ENCODE measurements around the gene C1orf116. TPM values are rescaled to one million over a fixed set of nuclear protein-coding genes. Genes with fewer than 3 reads are reported as not detected.

The C1orf116 gene
- total RNA-seq, 4 donors from 2014 or later: 40.6 to 95.8 (median 77.6) TPM

GRCh38 chr1:207000651-207001291 lies 31.8 kb downstream of the C1orf116 start:
- no peak for DNase-seq (ENCODE audit: low spot score in 2 of 2)
- H3K27ac ChIP-seq: no peak overlapping the region
- 69% methylated on average over 5 of the region's 5 CpGs for WGBS
- no peak for TF ChIP-seq POLR2A (IDR thresholded peaks at IDR 0.05)
- no peak for TF ChIP-seq POLR2AphosphoS5 (IDR thresholded peaks at IDR 0.05)
- TF ChIP-seq CTCF (IDR thresholded peaks at IDR 0.05): no peak
- TF ChIP-seq EP300 (IDR thresholded peaks at IDR 0.05): no peak
- no peaks in the 10 kb centered on the region for H3K27me3 ChIP-seq
- H3K4me1 ChIP-seq: peaks cover 12% of the 10 kb centered on the region
- H3K36me3 ChIP-seq: no peaks in the 10 kb centered on the region
- no peak overlapping the region for H3K4me3 ChIP-seq
- H3K9me3 ChIP-seq: no peaks in the 10 kb centered on the region

- WGBS: 87% methylated on average over 2 of the region's 2 CpGs
- TF ChIP-seq EP300 (IDR thresholded peaks at IDR 0.05) (no peak), POLR2AphosphoS5 (IDR thresholded peaks at IDR 0.05) (no peak), CTCF (IDR thresholded peaks at IDR 0.05) (no peak), POLR2A (IDR thresholded peaks at IDR 0.05) (no peak)
- no peaks in the 10 kb centered on the region for H3K9me3 ChIP-seq
- DNase-seq (ENCODE audit: low spot score in 2 of 2): no peak
- H3K27ac ChIP-seq: no peak overlapping the region
- no peaks in the 10 kb centered on the region for H3K27me3 ChIP-seq
- H3K4me3 ChIP-seq: no peak overlapping the region
- peaks cover 7% of the 10 kb centered on the region for H3K4me1 ChIP-seq
- H3K36me3 ChIP-seq: no peaks in the 10 kb centered on the region
These were observed 33.7 kb downstream of the C1orf116 start for GRCh38 chr1:206998816-206999215.

- TF ChIP-seq CTCF (IDR thresholded peaks at IDR 0.05) (no peak), POLR2A (IDR thresholded peaks at IDR 0.05) (no peak), POLR2AphosphoS5 (IDR thresholded peaks at IDR 0.05) (no peak), EP300 (IDR thresholded peaks at IDR 0.05) (no peak)
- Histone ChIP-seq H3K36me3 (no peaks in the 10 kb centered on the region), H3K4me1 (peaks cover 3% of the 10 kb centered on the region), H3K4me3 (no peak overlapping the region), H3K9me3 (no peaks in the 10 kb centered on the region), H3K27me3 (peaks cover 3% of the 10 kb centered on the region), H3K27ac (no peak overlapping the region)
- DNase-seq (ENCODE audit: low spot score in 2 of 2): no peak
These were observed 39.8 kb downstream of the C1orf116 start for GRCh38 chr1:206992790-206993189.

GRCh38 chr1:206987873-206988272 lies 44.7 kb downstream of the C1orf116 start:
- TF ChIP-seq CTCF (IDR thresholded peaks at IDR 0.05): no peak
- TF ChIP-seq POLR2A (IDR thresholded peaks at IDR 0.05): no peak
- no peak for TF ChIP-seq EP300 (IDR thresholded peaks at IDR 0.05)
- no peak for TF ChIP-seq POLR2AphosphoS5 (IDR thresholded peaks at IDR 0.05)
- Histone ChIP-seq H3K4me3 (no peak overlapping the region), H3K27ac (no peak overlapping the region), H3K36me3 (no peaks in the 10 kb centered on the region), H3K27me3 (peaks cover 3% of the 10 kb centered on the region), H3K4me1 (no peaks in the 10 kb centered on the region), H3K9me3 (no peaks in the 10 kb centered on the region)
- DNase-seq (ENCODE audit: low spot score in 2 of 2): no peak
- 80% methylated on average over 1 of the region's 1 CpG for WGBS

- 55% methylated on average over 3 of the region's 3 CpGs for WGBS
- H3K4me1 ChIP-seq: no peaks in the 10 kb centered on the region
- no peaks in the 10 kb centered on the region for H3K27me3 ChIP-seq
- no peaks in the 10 kb centered on the region for H3K36me3 ChIP-seq
- no peak for DNase-seq (ENCODE audit: low spot score in 2 of 2)
- no peak overlapping the region for H3K4me3 ChIP-seq
- H3K27ac ChIP-seq: no peak overlapping the region
- TF ChIP-seq EP300 (IDR thresholded peaks at IDR 0.05) (no peak), POLR2A (IDR thresholded peaks at IDR 0.05) (no peak), POLR2AphosphoS5 (IDR thresholded peaks at IDR 0.05) (no peak), CTCF (IDR thresholded peaks at IDR 0.05) (no peak)
- no peaks in the 10 kb centered on the region for H3K9me3 ChIP-seq
These were observed 45.7 kb downstream of the C1orf116 start for GRCh38 chr1:206986885-206987284.

All from suprapubic skin (tissue), 4 donors.